ENCODE results near the gene SERAC1.
"Not testable (repeated sequence)": the region's sequence is repeated elsewhere in the genome, so short reads cannot be mapped to it uniquely, and the experiment has no call there.

The SERAC1 gene

GRCh38 chr6:158174514-158174913, 6.5 kb upstream of the SERAC1 start:
- no peak for DNase-seq (ENCODE audit: low read depth in 4 of 4, low spot score in 1 of 4)

GRCh38 chr6:158174024-158174423, 6.0 kb upstream of the SERAC1 start:
- DNase-seq (ENCODE audit: low read depth in 4 of 4, low spot score in 1 of 4) = no peak

- no peak for DNase-seq (ENCODE audit: low read depth in 4 of 4, low spot score in 1 of 4)
These were observed 3.9 kb upstream of the SERAC1 start for GRCh38 chr6:158172001-158172400.

GRCh38 chr6:158170656-158171081, 2.6 kb upstream of the SERAC1 start:
- no peak for DNase-seq (ENCODE audit: low read depth in 4 of 4, low spot score in 1 of 4)

- not testable (repeated sequence) for DNase-seq (ENCODE audit: low read depth in 4 of 4, low spot score in 1 of 4)
These were observed 1.6 kb upstream of the SERAC1 start for GRCh38 chr6:158169634-158170033.

DNA sequence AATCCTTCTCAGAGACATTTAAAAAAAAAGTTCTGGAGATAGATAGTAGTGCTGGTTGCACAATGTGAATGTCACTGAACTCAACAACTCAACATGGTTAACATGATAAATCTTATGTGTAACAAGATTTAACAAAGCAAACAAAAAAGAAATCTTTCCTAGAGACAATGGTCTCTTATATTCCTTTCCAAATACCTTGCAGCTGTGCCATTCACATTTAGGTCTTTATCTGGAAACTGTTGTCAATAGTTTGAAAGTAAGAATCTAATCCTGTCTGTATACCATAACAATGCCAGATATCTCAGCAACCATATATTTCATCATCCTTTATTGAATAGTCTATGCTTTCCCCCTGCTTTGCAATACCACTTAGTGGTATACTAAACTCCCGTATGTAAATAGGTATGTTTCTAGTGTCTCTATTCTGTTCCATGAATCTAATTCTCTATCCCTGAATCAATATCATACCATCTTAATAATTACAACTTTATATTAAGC, 2.1 kb downstream of the SERAC1 start:
- DNase-seq (ENCODE audit: low read depth in 4 of 4, low spot score in 1 of 4) = no peak

- no peak for DNase-seq (ENCODE audit: low read depth in 4 of 4, low spot score in 1 of 4)
These were observed 3.4 kb downstream of the SERAC1 start for GRCh38 chr6:158164579-158165170.

DNA sequence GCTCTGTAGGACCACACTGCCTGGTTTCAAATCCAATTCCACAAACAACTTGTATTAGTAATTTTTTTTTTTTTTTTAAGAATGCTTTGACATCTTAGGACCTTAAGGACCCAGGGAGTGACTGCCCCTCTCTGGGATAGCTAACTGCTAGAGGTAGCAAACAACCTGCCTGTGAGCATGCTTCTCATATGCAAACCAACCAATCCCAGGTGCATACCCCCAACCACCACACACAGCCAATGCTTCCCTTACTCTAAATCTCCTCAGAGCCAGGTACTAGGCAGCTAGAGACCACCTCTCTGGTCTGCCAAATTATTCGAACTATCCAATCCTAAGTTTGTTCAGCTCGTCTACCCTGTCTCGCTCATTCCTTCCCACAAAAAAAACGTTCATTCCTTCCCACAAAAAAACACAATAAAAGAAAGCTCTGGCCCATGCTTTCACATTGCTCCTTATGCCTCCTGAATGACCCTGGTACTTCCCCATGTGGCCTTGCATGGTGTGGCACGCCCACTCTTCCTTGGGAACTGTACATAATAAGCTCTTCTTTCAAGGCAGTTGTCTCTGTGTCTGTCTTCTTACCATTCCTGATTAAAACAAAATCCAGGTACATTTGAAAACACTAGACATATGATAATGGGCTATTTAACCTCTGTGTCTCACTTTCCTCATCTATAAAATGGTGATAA, 6.4 kb downstream of the SERAC1 start:
- no peak for DNase-seq (ENCODE audit: low read depth in 4 of 4, low spot score in 1 of 4)

DNA sequence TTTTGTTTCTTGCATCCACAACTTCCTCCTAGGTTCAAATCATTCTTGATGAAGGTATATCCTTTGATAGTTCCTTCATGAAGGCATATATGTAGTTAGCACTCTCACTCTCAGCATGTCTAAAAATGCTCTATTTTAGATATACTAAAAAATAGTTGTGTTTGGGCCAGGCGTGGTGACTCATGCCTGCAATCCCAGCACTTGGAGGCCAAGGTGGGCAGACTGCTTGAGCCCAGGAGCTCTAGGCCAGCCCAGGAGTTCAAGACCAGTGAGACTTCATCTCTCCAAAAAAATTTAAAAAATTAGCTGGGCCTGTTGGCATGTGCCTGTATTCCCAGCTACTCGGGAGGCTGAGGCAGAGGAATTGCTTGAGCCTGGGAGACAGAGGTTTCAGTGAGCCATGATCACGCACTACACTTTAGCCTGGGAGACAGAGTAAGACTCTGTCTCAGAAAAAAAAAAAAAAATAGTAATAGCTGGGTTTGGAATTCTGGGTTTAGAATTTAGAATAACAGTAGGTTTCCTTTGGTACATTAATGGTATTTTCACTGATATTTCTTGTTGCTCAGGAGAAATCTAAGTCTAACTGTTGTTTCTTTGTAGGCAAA, 7.0 kb downstream of the SERAC1 start:
- no peak for DNase-seq (ENCODE audit: low read depth in 4 of 4, low spot score in 1 of 4)

DNA sequence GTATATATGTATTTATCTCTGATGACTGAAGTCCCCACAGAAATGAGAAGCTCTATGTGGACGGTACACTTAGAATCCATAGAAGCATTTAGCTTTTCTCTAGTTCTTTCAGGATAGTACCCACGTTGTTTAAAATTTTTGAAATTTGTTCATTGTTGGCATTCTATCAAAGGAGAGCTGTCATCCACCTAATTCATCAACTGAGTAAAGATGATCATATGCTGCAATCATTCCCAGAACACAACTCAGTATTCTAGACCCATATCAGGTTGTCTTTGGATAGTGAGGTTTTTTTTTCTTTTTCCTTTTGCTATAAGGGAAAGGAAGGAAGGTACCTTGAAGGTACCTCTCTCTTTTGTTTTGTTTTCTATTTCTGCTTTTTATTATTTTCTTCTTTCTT, 9.3 kb downstream of the SERAC1 start:
- DNase-seq (ENCODE audit: low read depth in 4 of 4, low spot score in 1 of 4) = no peak

DNA sequence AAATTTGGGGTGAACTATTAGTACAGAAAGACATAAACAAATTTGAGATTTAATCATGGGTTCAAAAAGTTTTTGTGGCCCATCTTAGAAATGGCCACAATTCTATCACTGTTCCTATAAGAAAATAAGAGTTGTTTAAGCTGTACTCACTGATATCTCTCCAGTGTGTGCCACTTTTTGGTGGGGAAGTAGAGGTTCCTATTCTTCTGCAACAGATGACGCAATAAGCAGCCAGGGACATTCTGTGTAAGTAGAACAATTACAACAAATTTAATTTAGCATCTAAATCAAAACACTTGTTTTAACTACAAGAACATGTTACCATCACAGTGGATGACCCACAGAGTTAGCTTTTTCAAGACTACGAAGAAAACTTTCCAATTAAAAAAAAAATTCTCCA, 9.9 kb downstream of the SERAC1 start:
- DNase-seq (ENCODE audit: low read depth in 4 of 4, low spot score in 1 of 4) = no peak

DNA sequence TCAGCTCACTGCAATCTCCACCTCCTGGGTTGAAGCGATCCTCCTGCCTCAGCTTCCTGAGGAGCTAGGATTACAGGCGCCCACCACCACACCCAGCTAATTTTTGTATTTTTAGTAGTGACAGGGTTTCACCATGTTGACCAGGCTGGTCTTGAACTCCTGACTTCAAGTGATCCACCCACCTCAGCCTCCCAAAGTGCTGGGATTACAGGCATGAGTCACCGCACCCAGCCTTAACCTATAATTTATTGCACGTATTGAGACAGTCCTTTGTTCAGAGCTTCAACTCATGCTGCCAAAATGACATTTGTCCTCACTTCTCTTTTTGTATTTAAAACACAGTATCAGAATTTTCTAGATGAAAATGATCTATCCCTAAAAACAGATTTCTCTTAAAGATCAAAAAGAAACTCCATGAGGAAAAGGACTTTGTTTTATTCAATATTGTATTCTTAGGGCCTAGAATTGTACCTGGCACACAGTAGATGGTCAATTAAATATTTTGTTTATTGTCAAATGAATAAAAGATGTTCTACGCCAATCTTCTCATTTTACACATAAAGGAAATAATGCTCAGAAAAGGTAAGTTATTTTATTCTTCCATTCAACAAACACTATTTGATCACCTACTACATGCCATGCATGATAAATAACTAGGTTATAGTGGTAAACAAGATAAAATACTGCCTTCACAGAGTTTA, 10.8 kb downstream of the SERAC1 start:
- DNase-seq (ENCODE audit: low read depth in 4 of 4, low spot score in 1 of 4) = no peak

GRCh38 chr6:158154816-158155215, 13.2 kb downstream of the SERAC1 start:
- DNase-seq (ENCODE audit: low read depth in 4 of 4, low spot score in 1 of 4) = no peak

- DNase-seq (ENCODE audit: low read depth in 4 of 4, low spot score in 1 of 4) = no peak
These were observed 14.5 kb downstream of the SERAC1 start for GRCh38 chr6:158153576-158153975.

GRCh38 chr6:158152659-158153058, 15.4 kb downstream of the SERAC1 start:
- DNase-seq (ENCODE audit: low read depth in 4 of 4, low spot score in 1 of 4) = no peak

GRCh38 chr6:158152025-158152424, 16.0 kb downstream of the SERAC1 start:
- not testable (repeated sequence) for DNase-seq (ENCODE audit: low read depth in 4 of 4, low spot score in 1 of 4)

DNA sequence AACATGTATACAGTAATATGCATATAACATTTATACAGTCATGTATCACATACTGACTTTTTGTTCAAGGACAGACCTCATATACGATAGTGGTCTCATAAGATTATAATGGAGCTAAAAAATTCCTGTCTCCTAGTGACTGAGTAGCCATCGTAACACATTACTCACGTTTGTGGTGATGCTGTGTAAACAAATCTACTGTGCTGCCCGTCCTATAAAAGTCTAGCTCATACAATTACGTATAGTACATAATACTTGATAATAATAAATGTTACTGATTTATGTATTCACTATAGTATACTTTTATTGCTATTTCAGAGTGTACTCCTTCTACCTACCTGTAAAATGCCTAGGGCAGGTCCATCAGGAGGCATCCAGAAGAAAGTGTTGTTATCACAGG, 17.4 kb downstream of the SERAC1 start:
- no peak for DNase-seq (ENCODE audit: low read depth in 4 of 4, low spot score in 1 of 4)

DNA sequence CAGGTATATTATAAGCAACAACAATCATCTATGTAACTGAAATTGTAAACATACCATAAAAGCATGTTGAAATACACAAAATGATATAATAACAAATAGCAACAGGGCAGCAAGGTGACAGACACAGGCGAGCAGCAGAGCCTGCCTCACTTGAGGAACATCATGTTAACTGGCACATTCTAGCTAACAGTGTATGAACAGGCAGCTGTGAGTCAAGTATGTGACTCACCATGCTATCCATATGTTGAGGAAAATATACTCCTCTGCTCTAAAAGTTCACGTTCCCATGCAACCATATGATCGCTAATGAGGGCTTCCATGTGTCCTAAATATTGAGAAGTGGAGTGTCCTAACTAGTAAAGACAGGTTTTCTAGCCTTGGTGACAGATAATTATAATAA, 18.4 kb downstream of the SERAC1 start:
- DNase-seq (ENCODE audit: low read depth in 4 of 4, low spot score in 1 of 4) = no peak

- DNase-seq (ENCODE audit: low read depth in 4 of 4, low spot score in 1 of 4) = no peak
These were observed 24.4 kb downstream of the SERAC1 start for GRCh38 chr6:158143700-158144099.

GRCh38 chr6:158142789-158143188, 25.3 kb downstream of the SERAC1 start:
- DNase-seq (ENCODE audit: low read depth in 4 of 4, low spot score in 1 of 4) = no peak

DNA sequence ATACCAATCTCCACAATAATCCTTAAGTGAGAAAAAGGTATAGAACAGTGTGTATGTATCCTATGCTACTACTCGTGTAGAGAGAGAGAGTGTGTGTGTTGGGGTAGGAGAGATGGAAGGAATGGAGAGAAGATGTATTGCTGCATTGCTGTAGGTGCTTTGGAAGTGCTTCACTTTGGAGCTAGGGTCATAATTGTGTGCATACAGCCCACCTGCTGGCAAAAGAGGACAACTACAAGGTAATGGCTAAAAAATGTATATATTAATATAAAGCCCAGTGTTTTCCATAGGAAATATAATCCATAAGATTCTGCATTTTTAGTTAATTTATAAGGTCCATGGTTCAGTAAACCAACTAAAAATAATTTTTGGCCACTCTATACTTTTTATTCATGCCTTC, 36.1 kb downstream of the SERAC1 start:
- no peak for DNase-seq (ENCODE audit: low read depth in 4 of 4, low spot score in 1 of 4)

- no peak for DNase-seq (ENCODE audit: low read depth in 4 of 4, low spot score in 1 of 4)
These were observed 42.8 kb downstream of the SERAC1 start for GRCh38 chr6:158125271-158125670.

Data from stimulated activated CD4-positive, alpha-beta T cell treated with anti-CD3 and anti-CD28 coated beads, Interleukin-1b, Interleukin-23, amount 100 ng/mL, for 24 hours (primary cell).